HG03442 (cell line): Measurements from ENCODE around the gene ANO1.

Experiments used
- ATAC-seq: cut with Tn5 transposase; IDR thresholded peaks from one replicate; pipeline ENCODE4 v1.9.1; 2021; ENCODE audit warnings: mild to moderate bottlenecking, moderate library complexity; ENCODE audit not compliant: unreplicated experiment

ANO1 gene

GRCh38 chr11:70111269-70112016, 33.3 kb downstream of the ANO1 start:
- no peak for ATAC-seq

- no peak for ATAC-seq
Observed at GRCh38 chr11:70112017-70112434, 33.9 kb downstream of the ANO1 start.

- ATAC-seq, result no peak
Observed at GRCh38 chr11:70113801-70114200, 35.7 kb downstream of the ANO1 start.

- no peak for ATAC-seq
Observed at GRCh38 chr11:70115778-70116177, 37.7 kb downstream of the ANO1 start.

GRCh38 chr11:70116386-70117065, 38.4 kb downstream of the ANO1 start:
- no peak for ATAC-seq

GRCh38 chr11:70117567-70118145, 39.5 kb downstream of the ANO1 start:
- ATAC-seq, result no peak

- no peak for ATAC-seq
Observed at GRCh38 chr11:70118642-70119041, 40.5 kb downstream of the ANO1 start.

GRCh38 chr11:70119502-70119901, 41.4 kb downstream of the ANO1 start:
- no peak for ATAC-seq

GRCh38 chr11:70120674-70121073, 42.6 kb downstream of the ANO1 start:
- ATAC-seq, result no peak

- ATAC-seq, result no peak
Observed at GRCh38 chr11:70122490-70123198, 44.5 kb downstream of the ANO1 start.

GRCh38 chr11:70123711-70124110, 45.6 kb downstream of the ANO1 start:
- ATAC-seq, result no peak

GRCh38 chr11:70124321-70125000, 46.3 kb downstream of the ANO1 start:
- no peak for ATAC-seq

GRCh38 chr11:70126494-70126893, 48.4 kb downstream of the ANO1 start:
- no peak for ATAC-seq

- no peak for ATAC-seq
Observed at GRCh38 chr11:70127653-70128434, 49.7 kb downstream of the ANO1 start.

GRCh38 chr11:70128435-70128906, 50.4 kb downstream of the ANO1 start:
- ATAC-seq, result no peak

- no peak for ATAC-seq
Observed at GRCh38 chr11:70129051-70129592, 51.0 kb downstream of the ANO1 start.

- no peak for ATAC-seq
Observed at GRCh38 chr11:70130636-70131035, 52.5 kb downstream of the ANO1 start.

GRCh38 chr11:70131606-70132190, 53.6 kb downstream of the ANO1 start:
- no peak for ATAC-seq

- ATAC-seq, result no peak
Observed at GRCh38 chr11:70132641-70133040, 54.5 kb downstream of the ANO1 start.
